ENCODE measurements around the gene ETNK2. TPM values are rescaled to one million over a fixed set of nuclear protein-coding genes. Genes with fewer than 3 reads are reported as not detected.

The ETNK2 gene
- polyA plus RNA-seq, 2 of the 4 experiments (the other 2 are of a cell fraction), result 3.4 to 5.2 TPM

DNA sequence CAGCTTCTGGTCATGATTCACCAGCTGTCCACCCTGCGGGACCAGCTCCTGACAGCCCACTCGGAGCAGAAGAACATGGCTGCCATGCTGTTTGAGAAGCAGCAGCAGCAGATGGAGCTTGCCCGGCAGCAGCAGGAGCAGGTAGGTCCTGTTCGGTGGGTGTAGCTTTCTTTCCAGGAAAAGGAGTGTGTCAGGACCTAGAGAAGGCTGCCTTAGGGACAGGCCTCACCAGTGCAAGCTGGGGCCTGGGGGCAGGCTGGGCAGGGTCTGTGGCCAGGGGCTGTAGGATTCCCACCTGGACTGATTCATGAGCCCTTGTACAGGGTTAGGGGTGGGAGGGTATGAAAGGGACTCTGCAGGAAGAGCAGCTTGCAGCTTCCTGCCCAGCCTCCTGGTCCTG is 35.3 kb downstream of the ETNK2 start:
- no peak overlapping the region for H3K27ac ChIP-seq
- 100% methylated on average over 2 of the region's 4 CpGs for WGBS (ENCODE audit: missing lambda C conversion rate)
- DNase-seq (ENCODE audit: low read depth in 1 of 2, low spot score in 1 of 2), result no peak
- ChIA-PET POLR2A (no interaction called here), CTCF (interaction anchor here (0.6 to 32.2 kb wide), 8 partner anchors 9 to 250 kb away, joined by 3 to 757 read pairs (median 3); partner anchors contain the start of genes SNRPE and SOX13)
- H3K4me1 ChIP-seq, result peaks cover 10% of the 10 kb centered on the region; the same call in 2 of the 3 replicates
- no peak for ATAC-seq
- FAIRE-seq, result no peak
- no peak overlapping the region for H3K4me3 ChIP-seq
- H3K4me2 ChIP-seq, result no peak overlapping the region
- TF ChIP-seq, protein P1, sequence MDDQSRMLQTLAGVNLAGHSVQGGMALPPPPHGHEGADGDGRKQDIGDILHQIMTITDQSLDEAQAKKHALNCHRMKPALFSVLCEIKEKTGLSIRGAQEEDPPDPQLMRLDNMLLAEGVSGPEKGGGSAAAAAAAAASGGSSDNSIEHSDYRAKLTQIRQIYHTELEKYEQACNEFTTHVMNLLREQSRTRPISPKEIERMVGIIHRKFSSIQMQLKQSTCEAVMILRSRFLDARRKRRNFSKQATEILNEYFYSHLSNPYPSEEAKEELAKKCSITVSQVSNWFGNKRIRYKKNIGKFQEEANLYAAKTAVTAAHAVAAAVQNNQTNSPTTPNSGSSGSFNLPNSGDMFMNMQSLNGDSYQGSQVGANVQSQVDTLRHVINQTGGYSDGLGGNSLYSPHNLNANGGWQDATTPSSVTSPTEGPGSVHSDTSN (IDR thresholded peaks at IDR 0.05), result no peak
- TF ChIP-seq FOSL2 (IDR thresholded peaks at IDR 0.05), result no peak
- TF ChIP-seq FOSL2 (CRISPR knock-in tag; IDR thresholded peaks at IDR 0.05), result no peak
- TF ChIP-seq EHF (CRISPR knock-in tag; IDR thresholded peaks at IDR 0.05), result no peak
- TF ChIP-seq POLR2A (IDR thresholded peaks at IDR 0.05; ENCODE audit: low read length), result no peak
- no peak for TF ChIP-seq SREBF2 (IDR thresholded peaks at IDR 0.05)
- TF ChIP-seq REST (IDR thresholded peaks at IDR 0.05), result no peak
- TF ChIP-seq HDAC2 (IDR thresholded peaks at IDR 0.05), result no peak
- TF ChIP-seq ZC3H11A (IDR thresholded peaks at IDR 0.05), result no peak
- no peak for TF ChIP-seq TFCP2L1 (CRISPR knock-in tag; IDR thresholded peaks at IDR 0.05)
- TF ChIP-seq RARB (CRISPR knock-in tag; IDR thresholded peaks at IDR 0.05), result no peak
- no peak for TF ChIP-seq MYC (IDR thresholded peaks at IDR 0.05; ENCODE audit: borderline replicate concordance, low read length)
- TF ChIP-seq MAX (IDR thresholded peaks at IDR 0.05), result no peak
- TF ChIP-seq ZNF302 (CRISPR knock-in tag; IDR thresholded peaks at IDR 0.05), result no peak
- TF ChIP-seq CBX2 (IDR thresholded peaks at IDR 0.05; ENCODE audit: borderline replicate concordance, low read depth), result no peak
- TF ChIP-seq, protein P2, sequence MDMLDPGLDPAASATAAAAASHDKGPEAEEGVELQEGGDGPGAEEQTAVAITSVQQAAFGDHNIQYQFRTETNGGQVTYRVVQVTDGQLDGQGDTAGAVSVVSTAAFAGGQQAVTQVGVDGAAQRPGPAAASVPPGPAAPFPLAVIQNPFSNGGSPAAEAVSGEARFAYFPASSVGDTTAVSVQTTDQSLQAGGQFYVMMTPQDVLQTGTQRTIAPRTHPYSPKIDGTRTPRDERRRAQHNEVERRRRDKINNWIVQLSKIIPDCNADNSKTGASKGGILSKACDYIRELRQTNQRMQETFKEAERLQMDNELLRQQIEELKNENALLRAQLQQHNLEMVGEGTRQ (IDR thresholded peaks at IDR 0.05), result no peak
- TF ChIP-seq NR3C1 (IDR thresholded peaks at IDR 0.05), result no peak
- H3K9me3 ChIP-seq, result no peaks in the 10 kb centered on the region

- CTCF ChIA-PET, result interaction anchor here (0.6 to 32.2 kb wide), 4 partner anchors 14 to 249 kb away, joined by 3 to 757 read pairs (median 36); partner anchors contain the start of gene SNRPE
- WGBS (ENCODE audit: missing lambda C conversion rate), result 82% methylated on average over 4 of the region's 4 CpGs
- H3K4me3 ChIP-seq, result no peak overlapping the region
- no peak for TF ChIP-seq FOXS1 (CRISPR knock-in tag; IDR thresholded peaks at IDR 0.05)
- no peak for TF ChIP-seq NFE2L2 (conservative IDR thresholded peaks at IDR 0.05; ENCODE audit: low read length)
- TF ChIP-seq CEBPB (IDR thresholded peaks at IDR 0.05), result no peak
- TF ChIP-seq POLR2AphosphoS2 (conservative IDR thresholded peaks at IDR 0.05; ENCODE audit: low read length), result no peak
- TF ChIP-seq HOXA7 (CRISPR knock-in tag; IDR thresholded peaks at IDR 0.05), result no peak
- no peak for TF ChIP-seq MAFK (IDR thresholded peaks at IDR 0.05; ENCODE audit: partially characterized antibody)
- TF ChIP-seq GATA3 (IDR thresholded peaks at IDR 0.05; ENCODE audit: borderline replicate concordance), result no peak
- TF ChIP-seq E2F6 (IDR thresholded peaks at IDR 0.05; ENCODE audit: borderline replicate concordance, low read depth), result no peak
- TF ChIP-seq, protein P3, sequence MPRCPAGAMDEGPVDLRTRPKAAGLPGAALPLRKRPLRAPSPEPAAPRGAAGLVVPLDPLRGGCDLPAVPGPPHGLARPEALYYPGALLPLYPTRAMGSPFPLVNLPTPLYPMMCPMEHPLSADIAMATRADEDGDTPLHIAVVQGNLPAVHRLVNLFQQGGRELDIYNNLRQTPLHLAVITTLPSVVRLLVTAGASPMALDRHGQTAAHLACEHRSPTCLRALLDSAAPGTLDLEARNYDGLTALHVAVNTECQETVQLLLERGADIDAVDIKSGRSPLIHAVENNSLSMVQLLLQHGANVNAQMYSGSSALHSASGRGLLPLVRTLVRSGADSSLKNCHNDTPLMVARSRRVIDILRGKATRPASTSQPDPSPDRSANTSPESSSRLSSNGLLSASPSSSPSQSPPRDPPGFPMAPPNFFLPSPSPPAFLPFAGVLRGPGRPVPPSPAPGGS (IDR thresholded peaks at IDR 0.05), result no peak
- no peak for TF ChIP-seq ELK1 (IDR thresholded peaks at IDR 0.05; ENCODE audit: low read depth, low read length)
- TF ChIP-seq MAX (IDR thresholded peaks at IDR 0.05), result no peak
- no peak for DNase-seq (ENCODE audit: low read depth in 1 of 2, low spot score in 1 of 2)
- no peak overlapping the region for H3K27ac ChIP-seq
- ATAC-seq, result no peak
- peaks cover 19% of the 10 kb centered on the region for H3K4me1 ChIP-seq
- no peak overlapping the region for H3K4me2 ChIP-seq
- POLR2A ChIA-PET, result no interaction called here
- no peaks in the 10 kb centered on the region for H3K9me3 ChIP-seq
- no peak for FAIRE-seq
These were observed 36.7 kb downstream of the ETNK2 start for GRCh38 chr1:204115116-204115515.

All from A549 (cell line).